Measurements from ENCODE around the gene GNRH2. TPM values are rescaled to one million over a fixed set of nuclear protein-coding genes. Genes with fewer than 3 reads are reported as not detected.
A peak's percentile ranks its signal among the peaks of the same experiment; 100 is the strongest.
"Not testable (repeated sequence)": the region's sequence is repeated elsewhere in the genome, so short reads cannot be mapped to it uniquely, and the experiment has no call there.

Gene GNRH2
- total RNA-seq, 2 experiments from 2014 or later: 1.2 to 2.0 TPM

- POLR2A ChIA-PET: interaction anchor here (0.5 kb wide), 1 partner anchor 127 kb away, joined by 5 read pairs; no protein-coding TSS in a partner anchor
- CTCF ChIA-PET: interaction anchor here (0.7 kb wide), 1 partner anchor 19 kb away, joined by 3 read pairs; no protein-coding TSS in a partner anchor
- H3K27ac Mint-ChIP-seq: no peak overlapping the region
- H3K4me3 Mint-ChIP-seq: peak overlapping the region; percentile 61
- H3K27me3 Mint-ChIP-seq: peaks cover 6% of the 10 kb centered on the region
- H3K9me3 Mint-ChIP-seq: no peaks in the 10 kb centered on the region
- no peak for DNase-seq
- H3K36me3 Mint-ChIP-seq (ENCODE audit: low read depth): no peaks in the 10 kb centered on the region
- peaks cover 36% of the 10 kb centered on the region for H3K4me1 Mint-ChIP-seq
Observed at GRCh38 chr20:3070725-3071124, 27.3 kb downstream of the GNRH2 start.

- ChIA-PET CTCF (no interaction called here), POLR2A (no interaction called here)
- peaks cover 36% of the 10 kb centered on the region for H3K4me1 Mint-ChIP-seq
- peak overlapping the region; percentile 61 for H3K4me3 Mint-ChIP-seq
- no peaks in the 10 kb centered on the region for H3K9me3 Mint-ChIP-seq
- H3K27me3 Mint-ChIP-seq: peaks cover 7% of the 10 kb centered on the region
- no peaks in the 10 kb centered on the region for H3K36me3 Mint-ChIP-seq (ENCODE audit: low read depth)
- no peak for DNase-seq
- H3K27ac Mint-ChIP-seq: no peak overlapping the region
Observed at GRCh38 chr20:3071266-3071609, 27.8 kb downstream of the GNRH2 start.

GRCh38 chr20:3071610-3072529, 28.4 kb downstream of the GNRH2 start, which contains the start of gene OXT:
Gene OXT, plus strand, starts transcription at chr20:3071620. Its CDS starts 36 bp downstream, at chr20:3071656.
- POLR2A ChIA-PET: no interaction called here
- CTCF ChIA-PET: interaction anchor here (0.6 to 1.3 kb wide), 4 partner anchors 8 to 245 kb away, joined by 3 to 7 read pairs (median 3); no protein-coding TSS in a partner anchor
- H3K4me1 Mint-ChIP-seq: peaks cover 40% of the 10 kb centered on the region
- H3K9me3 Mint-ChIP-seq: peaks cover 2% of the 10 kb centered on the region
- DNase-seq: peak; percentile 69
- H3K27me3 Mint-ChIP-seq: peaks cover 7% of the 10 kb centered on the region
- H3K27ac Mint-ChIP-seq: peak within 1 kb of the TSS; percentile 69
- no peaks in the 10 kb centered on the region for H3K36me3 Mint-ChIP-seq (ENCODE audit: low read depth)
- peak within 1 kb of the TSS; percentile 68 for H3K4me3 Mint-ChIP-seq

GRCh38 chr20:3072530-3073250, 29.3 kb downstream of the GNRH2 start:
- Mint-ChIP-seq H3K27me3 (peaks cover 7% of the 10 kb centered on the region), H3K36me3 (ENCODE audit: low read depth) (no peaks in the 10 kb centered on the region), H3K27ac (peak overlapping the region; percentile 69), H3K4me1 (peaks cover 47% of the 10 kb centered on the region), H3K9me3 (peaks cover 4% of the 10 kb centered on the region), H3K4me3 (peak overlapping the region; percentile 68)
- ChIA-PET POLR2A (no interaction called here), CTCF (interaction anchor here (0.6 to 1.3 kb wide), 6 partner anchors 9 to 1018 kb away, joined by 3 to 7 read pairs (median 3); no protein-coding TSS in a partner anchor)
- no peak for DNase-seq

- Mint-ChIP-seq H3K4me1 (peaks cover 51% of the 10 kb centered on the region), H3K27ac (peak overlapping the region; percentile 46), H3K4me3 (peak overlapping the region; percentile 7)
- H3K9me3 Mint-ChIP-seq; DNase-seq; POLR2A ChIA-PET; H3K27me3 Mint-ChIP-seq; H3K36me3 Mint-ChIP-seq (ENCODE audit: low read depth): not testable (repeated sequence)
- CTCF ChIA-PET: interaction anchor here (0.7 to 1.1 kb wide), 3 partner anchors 9 to 1018 kb away, joined by 3 read pairs; no protein-coding TSS in a partner anchor
Observed at GRCh38 chr20:3073251-3073643, 29.8 kb downstream of the GNRH2 start.

GRCh38 chr20:3074812-3075211, 31.4 kb downstream of the GNRH2 start:
- peak overlapping the region; percentile 18 for H3K4me3 Mint-ChIP-seq
- DNase-seq: no peak
- H3K4me1 Mint-ChIP-seq: peaks cover 51% of the 10 kb centered on the region
- CTCF ChIA-PET: interaction anchor here (1.1 kb wide), 1 partner anchor 18 kb away, joined by 3 read pairs; no protein-coding TSS in a partner anchor
- H3K27ac Mint-ChIP-seq: no peak overlapping the region
- peaks cover 3% of the 10 kb centered on the region for H3K36me3 Mint-ChIP-seq (ENCODE audit: low read depth)
- H3K9me3 Mint-ChIP-seq: peaks cover 7% of the 10 kb centered on the region
- POLR2A ChIA-PET: no interaction called here
- peaks cover 23% of the 10 kb centered on the region for H3K27me3 Mint-ChIP-seq

- Mint-ChIP-seq H3K27ac (peak overlapping the region; percentile 9), H3K27me3 (peaks cover 27% of the 10 kb centered on the region), H3K4me1 (peaks cover 51% of the 10 kb centered on the region)
- H3K4me3 Mint-ChIP-seq; POLR2A ChIA-PET; H3K9me3 Mint-ChIP-seq; DNase-seq; CTCF ChIA-PET; H3K36me3 Mint-ChIP-seq (ENCODE audit: low read depth): not testable (repeated sequence)
Observed at GRCh38 chr20:3075315-3075714, 31.9 kb downstream of the GNRH2 start.

GRCh38 chr20:3077618-3078134, 34.3 kb downstream of the GNRH2 start:
- ChIA-PET CTCF (interaction anchor here (0.6 to 1.1 kb wide), 6 partner anchors 9 to 266 kb away, joined by 3 to 4 read pairs (median 3); no protein-coding TSS in a partner anchor), POLR2A (interaction anchor here (0.6 kb wide), 1 partner anchor 26 kb away, joined by 3 read pairs; no protein-coding TSS in a partner anchor)
- peaks cover 41% of the 10 kb centered on the region for H3K4me1 Mint-ChIP-seq
- peak; percentile 51 for DNase-seq
- H3K9me3 Mint-ChIP-seq: peaks cover 7% of the 10 kb centered on the region
- H3K4me3 Mint-ChIP-seq: no peak overlapping the region
- H3K27ac Mint-ChIP-seq: peak overlapping the region; percentile 51
- H3K27me3 Mint-ChIP-seq: peaks cover 44% of the 10 kb centered on the region
- H3K36me3 Mint-ChIP-seq (ENCODE audit: low read depth): peaks cover 3% of the 10 kb centered on the region

GRCh38 chr20:3080939-3081388, 37.5 kb downstream of the GNRH2 start:
- H3K4me1 Mint-ChIP-seq: peaks cover 24% of the 10 kb centered on the region
- H3K9me3 Mint-ChIP-seq: peaks cover 7% of the 10 kb centered on the region
- no peak overlapping the region for H3K4me3 Mint-ChIP-seq
- ChIA-PET POLR2A (no interaction called here), CTCF (no interaction called here)
- H3K36me3 Mint-ChIP-seq (ENCODE audit: low read depth): peaks cover 3% of the 10 kb centered on the region
- DNase-seq: no peak
- peak overlapping the region; percentile 46 for H3K27ac Mint-ChIP-seq
- H3K27me3 Mint-ChIP-seq: peaks cover 59% of the 10 kb centered on the region

GRCh38 chr20:3081641-3082040, 38.2 kb downstream of the GNRH2 start:
- ChIA-PET POLR2A (no interaction called here), CTCF (no interaction called here)
- Mint-ChIP-seq H3K36me3 (ENCODE audit: low read depth) (peaks cover 3% of the 10 kb centered on the region), H3K4me1 (peaks cover 23% of the 10 kb centered on the region), H3K27me3 (peaks cover 59% of the 10 kb centered on the region), H3K27ac (no peak overlapping the region), H3K4me3 (no peak overlapping the region), H3K9me3 (peaks cover 7% of the 10 kb centered on the region)
- DNase-seq: no peak

- ChIA-PET CTCF (interaction anchor here (0.6 kb wide), 1 partner anchor 10 kb away, joined by 3 read pairs; no protein-coding TSS in a partner anchor), POLR2A (no interaction called here)
- Mint-ChIP-seq H3K36me3 (ENCODE audit: low read depth) (peaks cover 3% of the 10 kb centered on the region), H3K4me3 (peak overlapping the region; percentile 53), H3K4me1 (peaks cover 16% of the 10 kb centered on the region), H3K27ac (no peak overlapping the region), H3K9me3 (peaks cover 5% of the 10 kb centered on the region), H3K27me3 (peaks cover 59% of the 10 kb centered on the region)
- DNase-seq: no peak
Observed at GRCh38 chr20:3082306-3082951, 39.0 kb downstream of the GNRH2 start.

Measured in activated CD4-positive, alpha-beta T cell treated with anti-CD3 and anti-CD28 coated beads, Interleukin-2, amount 10 ng/mL, durations not matched to agents 7 days and 5 days (primary cell).